Gastrocnemius medialis (tissue), 4 donors: ENCODE measurements around the gene MAML2. TPM values are rescaled to one million over a fixed set of nuclear protein-coding genes. Genes with fewer than 3 reads are reported as not detected.

Experiments used
- ATAC-seq, 2 donors: fragments of 150-250 bp; one replicate each; pipeline ENCODE4 v1.9.1; 2016
- DNase-seq, 2 donors: peaks; one replicate each; pipeline ENCODE4 v3.0.0-alpha.2; 2019
- H3K27ac ChIP-seq, 4 donors: fragments of 200-600 bp; sonication (generic); 1 replicate in 1 of 4; 2 replicates in 3 of 4; pipeline ENCODE4 v1.5.1; 2016 to 2018; ENCODE audit warnings: mild to moderate bottlenecking in 2 of 4, moderate library complexity in 1 of 4
- H3K27me3 ChIP-seq, 3 donors: fragments of 200-600 bp; sonication (generic) in 2 of 3; 1 replicate in 1 of 3; 2 replicates in 2 of 3; pipeline versions ENCODE4 v1.5.1 to v1.6.0; 2016 to 2019; ENCODE audit warnings: mild to moderate bottlenecking in 1 of 3, moderate library complexity in 1 of 3
- H3K36me3 ChIP-seq, 2 donors: fragments of 200-600 bp; sonication (generic) in 1 of 2; one replicate each; pipeline ENCODE4 v1.5.1; 2017 to 2018
- H3K4me1 ChIP-seq, 2 donors: fragments of 200-600 bp; sonication (generic) in 1 of 2; one replicate each; pipeline ENCODE4 v1.5.1; 2016 to 2017; ENCODE audit warnings: mild to moderate bottlenecking in 2 of 2
- H3K4me3 ChIP-seq, 4 donors: fragments of 200-600 bp; sonication (generic) in 3 of 4; 1 replicate in 1 of 4; 2 replicates in 3 of 4; pipeline ENCODE4 v1.5.1; 2016 to 2019; ENCODE audit warnings: mild to moderate bottlenecking in 2 of 4
- H3K9me3 ChIP-seq, 3 donors: fragments of 200-600 bp; sonication (generic) in 2 of 3; 1 replicate in 1 of 3; 2 replicates in 2 of 3; pipeline ENCODE4 v1.5.1; 2016 to 2019
- CTCF ChIP-seq, 5 experiments: fragments of 450-650 bp in 3 of 5; fragments of 200-600 bp in 2 of 5; sonication (generic) in 2 of 5; IDR thresholded peaks in 4 of 5; conservative IDR thresholded peaks in 1 of 5; 1 replicate in 4 of 5; 2 replicates in 1 of 5; pipeline ENCODE4 v1.5.1; 2016 to 2019; ENCODE audit warnings: antibody characterized with exemption in 5 of 5, mild to moderate bottlenecking in 3 of 5, moderate library complexity in 3 of 5
- POLR2A ChIP-seq, 2 donors: fragments of 450-650 bp; IDR thresholded peaks; one replicate each; pipeline ENCODE4 v1.6.1; 2017; ENCODE audit warnings: antibody characterized with exemption in 2 of 2, mild to moderate bottlenecking in 2 of 2, moderate library complexity in 2 of 2
- in situ Hi-C, 4 donors: fragments of 200-750 bp; cut with MboI; loops; one replicate each; pipeline versions ENCODE4 v1.15.0 to v1.8.0; 2017; ENCODE audit warnings: low sequenced_read_pairs in 4 of 4
- intact Hi-C: fragments of 100-400 bp; cut with DNase I; formaldehyde crosslinking; loops from one replicate; pipeline ENCODE4 v1.15.1; 2023; ENCODE audit warnings: low total_unique reads
- total RNA-seq, 4 donors: library from RNA; depleted of rRNA; stranded (reverse); fragments of >200 nt; gene quantifications; one replicate each; pipeline versions ENCODE4 v1.1.0 to v1.2.3, GENCODE V29; 2016

MAML2 gene
- total RNA-seq, 4 donors from 2014 or later, result 4.1 to 6.3 (median 4.8) TPM

- intact Hi-C loops, result no loop called here
- Histone ChIP-seq H3K9me3 (no peaks in the 10 kb centered on the region), H3K4me1 (peaks cover 20 to 28% of the 10 kb centered on the region in 2 donors), H3K36me3 (no peaks in the 10 kb centered on the region), H3K4me3 (no peak overlapping the region), H3K27ac (peak overlapping the region; percentile 30 to 59 (median 46)), H3K27me3 (no peaks in the 10 kb centered on the region)
- no peak for TF ChIP-seq CTCF (IDR thresholded peaks at IDR 0.05 in 4 of 5, conservative IDR thresholded peaks at IDR 0.05 in 1 of 5)
- no peak for TF ChIP-seq POLR2A (IDR thresholded peaks at IDR 0.05)
- no peak for ATAC-seq
- in situ Hi-C loops, result no loop called here
- DNase-seq, result no peak
Measured at GRCh38 chr11:96257972-96258934, 84.7 kb downstream of the MAML2 start.

- no peak for DNase-seq
- intact Hi-C loops, result no loop called here
- no peak overlapping the region for H3K4me3 ChIP-seq
- TF ChIP-seq POLR2A (IDR thresholded peaks at IDR 0.05), result no peak
- no peak for TF ChIP-seq CTCF (IDR thresholded peaks at IDR 0.05 in 4 of 5, conservative IDR thresholded peaks at IDR 0.05 in 1 of 5)
- no peak for ATAC-seq
- no peaks in the 10 kb centered on the region for H3K27me3 ChIP-seq
- no peak overlapping the region for H3K27ac ChIP-seq
- in situ Hi-C loops, result no loop called here
- H3K9me3 ChIP-seq, result no peaks in the 10 kb centered on the region
- no peaks in the 10 kb centered on the region for H3K36me3 ChIP-seq
- peaks cover 20 to 28% of the 10 kb centered on the region in 2 donors for H3K4me1 ChIP-seq
Measured at GRCh38 chr11:96257036-96257435, 86.0 kb downstream of the MAML2 start.

- Histone ChIP-seq H3K9me3 (no peaks in the 10 kb centered on the region), H3K36me3 (no peaks in the 10 kb centered on the region), H3K4me1 (peaks cover 20 to 28% of the 10 kb centered on the region in 2 donors), H3K4me3 (no peak overlapping the region), H3K27me3 (no peaks in the 10 kb centered on the region), H3K27ac (no peak overlapping the region)
- ATAC-seq (no peak), DNase-seq (no peak)
- TF ChIP-seq CTCF (IDR thresholded peaks at IDR 0.05 in 4 of 5, conservative IDR thresholded peaks at IDR 0.05 in 1 of 5), result no peak
- no peak for TF ChIP-seq POLR2A (IDR thresholded peaks at IDR 0.05)
- intact Hi-C loops (no loop called here), in situ Hi-C loops (no loop called here)
Measured at GRCh38 chr11:96256215-96257011, 86.6 kb downstream of the MAML2 start.

- H3K27me3 ChIP-seq, result no peaks in the 10 kb centered on the region
- in situ Hi-C loops, result no loop called here
- peaks cover 20 to 28% of the 10 kb centered on the region in 2 donors for H3K4me1 ChIP-seq
- ATAC-seq, result no peak
- TF ChIP-seq CTCF (IDR thresholded peaks at IDR 0.05 in 4 of 5, conservative IDR thresholded peaks at IDR 0.05 in 1 of 5) (no peak), POLR2A (IDR thresholded peaks at IDR 0.05) (no peak)
- H3K27ac ChIP-seq, result peak overlapping the region in 3 of 4 donors; percentile 25 to 45 (median 41)
- intact Hi-C loops, result no loop called here
- H3K9me3 ChIP-seq, result no peaks in the 10 kb centered on the region
- no peaks in the 10 kb centered on the region for H3K36me3 ChIP-seq
- no peak for DNase-seq
- no peak overlapping the region for H3K4me3 ChIP-seq
Measured at GRCh38 chr11:96254854-96255253, 88.1 kb downstream of the MAML2 start.
